GM18858 (cell line): Measurements from ENCODE around the gene SPOCK1.

Experiments used
- ATAC-seq: cut with Tn5 transposase; IDR thresholded peaks from one replicate; pipeline ENCODE4 v1.9.1; 2021; ENCODE audit not compliant: unreplicated experiment

SPOCK1 gene

GRCh38 chr5:137303509-137303908, 195.6 kb downstream of the SPOCK1 start:
- ATAC-seq: no peak

DNA sequence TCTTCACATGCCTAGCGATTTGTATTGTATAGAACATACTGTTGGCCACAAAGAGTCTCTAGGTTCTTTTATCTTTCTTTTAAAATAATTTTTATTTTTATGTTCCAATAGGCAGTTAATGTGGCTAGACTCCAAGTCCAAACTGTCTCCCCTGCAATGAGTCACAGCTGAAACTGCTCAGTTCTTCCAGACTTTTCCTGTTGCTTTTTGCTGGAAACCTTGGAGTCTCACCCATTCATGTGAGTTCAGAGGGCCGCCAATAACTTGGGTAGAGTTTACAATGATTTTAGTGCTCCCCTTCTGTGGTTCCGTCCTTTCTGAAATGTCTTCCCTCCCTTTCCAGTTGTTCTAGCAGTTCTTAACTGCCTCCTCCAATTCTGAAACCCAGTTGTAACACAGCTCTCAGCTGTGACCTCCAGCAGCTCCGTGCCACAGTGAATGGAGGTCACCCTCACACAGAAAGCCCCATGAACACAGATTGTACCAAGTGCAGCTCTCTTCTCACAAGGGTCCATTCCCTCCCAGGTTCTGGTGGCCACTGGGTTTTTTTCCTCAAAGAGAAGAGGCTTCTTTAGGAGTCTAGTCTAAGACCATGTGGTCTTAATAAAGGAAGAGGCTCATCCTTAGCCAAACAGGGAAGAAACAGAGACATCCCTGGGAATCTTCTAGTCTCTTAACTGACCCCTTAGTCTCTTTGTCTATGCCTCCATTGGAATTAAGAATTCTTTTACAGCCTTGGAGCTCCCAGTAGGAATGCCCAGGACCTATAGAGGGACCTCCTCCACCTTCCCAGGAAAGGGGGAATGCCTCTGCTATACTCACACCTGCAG, 198.5 kb downstream of the SPOCK1 start:
- ATAC-seq: no peak

GRCh38 chr5:137296213-137296781, 202.8 kb downstream of the SPOCK1 start:
- ATAC-seq: no peak

- ATAC-seq: no peak
Measured at GRCh38 chr5:137294604-137295003, 204.5 kb downstream of the SPOCK1 start.

- no peak for ATAC-seq
Measured at GRCh38 chr5:137292461-137293027, 206.6 kb downstream of the SPOCK1 start.

DNA sequence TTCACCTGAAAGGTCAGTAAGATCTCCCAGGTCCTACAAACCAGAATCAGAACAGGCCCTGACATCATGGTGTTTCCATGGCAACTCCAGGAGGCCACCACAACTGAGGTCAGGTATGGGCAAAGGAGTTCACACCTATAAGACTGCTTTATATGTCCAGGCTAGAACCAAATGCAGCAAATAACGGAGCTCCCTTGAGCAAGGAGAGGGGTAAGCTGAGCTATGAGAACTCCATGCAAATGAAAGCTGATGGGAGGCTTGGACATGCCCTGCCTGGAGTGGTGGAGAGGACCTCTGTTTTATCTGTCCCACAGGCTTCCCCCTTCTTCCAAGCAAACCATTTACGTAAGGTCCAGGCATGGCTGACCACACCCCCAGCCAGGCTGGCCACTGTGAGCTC, 207.7 kb downstream of the SPOCK1 start:
- no peak for ATAC-seq

- ATAC-seq: no peak
Measured at GRCh38 chr5:137291031-137291430, 208.1 kb downstream of the SPOCK1 start.

DNA sequence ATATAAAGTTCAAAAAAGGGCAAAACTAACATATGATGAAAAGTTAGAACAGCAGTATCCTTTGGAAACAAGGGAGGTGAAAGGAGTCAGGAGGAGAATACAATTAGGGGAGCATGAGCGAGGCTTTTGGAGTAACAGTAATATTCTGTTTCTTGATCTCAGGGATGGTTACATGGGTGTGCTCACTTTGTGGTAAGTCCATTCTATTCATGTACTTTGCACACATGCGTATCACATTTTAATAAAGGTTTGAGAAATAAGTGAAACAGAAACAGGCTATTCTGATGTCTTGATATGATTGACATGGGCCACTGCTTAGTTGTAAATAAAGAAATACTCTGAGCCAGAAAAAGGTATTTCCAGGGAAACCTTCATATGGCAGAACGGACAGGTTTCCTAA, 208.8 kb downstream of the SPOCK1 start:
- ATAC-seq: no peak

DNA sequence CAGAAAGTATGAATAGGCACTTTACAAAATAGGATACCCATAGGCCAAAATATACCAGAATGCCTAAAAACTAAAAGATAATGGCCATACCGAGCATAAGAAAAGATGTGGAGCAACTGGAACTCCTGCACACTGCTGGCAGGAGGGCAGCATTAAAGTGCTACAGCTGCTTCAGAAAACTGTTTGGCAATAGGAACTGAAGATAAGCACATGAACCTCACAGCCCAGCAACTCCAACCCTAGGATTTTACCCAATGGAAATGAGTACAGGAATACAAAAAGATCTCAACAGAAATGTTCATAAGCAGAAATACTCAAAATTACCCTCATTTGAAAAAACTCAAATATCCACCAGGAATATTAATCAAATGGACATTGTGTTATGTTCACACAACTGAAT, 209.3 kb downstream of the SPOCK1 start:
- ATAC-seq: no peak

GRCh38 chr5:137287569-137287968, 211.6 kb downstream of the SPOCK1 start:
- no peak for ATAC-seq

GRCh38 chr5:137286025-137286610, 213.0 kb downstream of the SPOCK1 start:
- ATAC-seq: no peak

GRCh38 chr5:137283801-137284200, 215.3 kb downstream of the SPOCK1 start:
- ATAC-seq: no peak

- no peak for ATAC-seq
Measured at GRCh38 chr5:137282216-137282615, 216.9 kb downstream of the SPOCK1 start.

- no peak for ATAC-seq
Measured at GRCh38 chr5:137281201-137281600, 217.9 kb downstream of the SPOCK1 start.

DNA sequence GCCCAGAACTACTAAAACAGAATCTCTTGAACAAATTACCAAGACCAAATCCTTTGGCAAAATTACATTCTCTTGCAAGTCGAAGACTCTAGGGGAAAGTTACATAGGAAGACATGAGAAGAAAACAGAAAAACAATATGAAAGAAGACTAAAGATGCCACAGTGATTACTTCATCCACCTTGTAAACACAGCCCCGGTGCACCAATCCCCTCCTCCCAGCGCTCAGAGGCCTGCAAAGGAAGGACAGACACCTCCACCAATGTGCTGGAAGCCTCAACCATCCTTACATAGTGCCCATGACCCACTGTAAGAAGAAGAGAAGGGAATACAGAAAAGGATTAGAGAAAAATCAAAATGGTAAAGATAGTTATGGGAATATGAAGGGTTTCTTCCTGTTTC, 218.5 kb downstream of the SPOCK1 start:
- ATAC-seq: no peak

DNA sequence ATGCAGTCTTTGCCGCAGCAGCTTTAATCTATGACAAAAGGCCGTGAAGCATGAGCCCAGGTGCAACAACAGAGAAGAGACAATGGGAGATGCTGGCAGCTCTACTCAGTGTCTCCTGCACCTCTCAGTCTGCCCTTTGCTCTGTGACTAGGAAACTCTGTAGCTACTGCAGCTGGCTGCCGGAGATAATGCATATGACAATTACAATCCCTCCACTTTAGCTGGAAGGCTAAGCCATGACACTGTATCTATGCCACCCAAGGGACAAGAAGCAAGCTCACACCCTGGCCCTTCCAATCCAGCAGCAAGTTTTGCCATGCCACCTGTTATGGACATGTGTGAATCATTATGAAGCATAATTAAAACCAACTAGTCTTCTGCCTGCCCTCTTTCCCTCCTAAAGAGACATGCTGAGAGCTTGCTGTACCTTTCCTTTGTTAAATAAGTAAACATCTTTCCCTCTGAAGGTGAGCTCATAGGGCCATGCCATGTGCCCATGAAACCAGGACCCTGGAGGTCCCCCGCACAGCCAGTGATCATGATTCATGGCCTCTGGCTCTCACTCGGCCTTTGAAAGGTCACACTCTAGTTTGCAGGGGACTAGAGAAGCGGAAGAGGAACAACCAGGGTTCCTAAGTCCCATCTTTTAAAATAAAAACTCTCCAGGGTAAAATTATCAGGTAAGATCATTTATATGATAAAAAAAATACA, 219.4 kb downstream of the SPOCK1 start:
- no peak for ATAC-seq

- ATAC-seq: no peak
Measured at GRCh38 chr5:137278476-137278875, 220.7 kb downstream of the SPOCK1 start.

GRCh38 chr5:137275083-137275482, 224.0 kb downstream of the SPOCK1 start:
- no peak for ATAC-seq

GRCh38 chr5:137273511-137273910, 225.6 kb downstream of the SPOCK1 start:
- ATAC-seq: no peak

DNA sequence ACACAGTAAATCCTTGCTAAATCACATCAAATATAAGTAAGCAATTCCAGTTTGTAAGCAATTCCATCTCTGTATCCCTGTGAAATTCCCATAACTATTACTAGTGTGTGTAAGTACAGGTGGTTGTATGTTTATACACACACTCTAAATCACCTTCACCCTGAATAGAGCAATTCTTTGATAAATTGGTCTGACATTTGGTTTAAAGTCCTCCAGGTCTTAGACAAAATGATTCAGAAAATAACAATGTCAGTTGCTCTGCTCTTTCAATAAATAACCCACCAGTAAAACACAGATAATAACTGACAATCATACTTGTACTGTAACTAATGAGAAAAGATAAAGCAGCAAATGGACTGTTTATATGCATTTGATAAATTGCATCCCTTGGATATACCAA, 226.3 kb downstream of the SPOCK1 start:
- no peak for ATAC-seq

- ATAC-seq: no peak
Measured at GRCh38 chr5:137269946-137270345, 229.2 kb downstream of the SPOCK1 start.
